Upper lobe of left lung (tissue), 6 donors: ENCODE results near the gene NDRG2. TPM values are rescaled to one million over a fixed set of nuclear protein-coding genes. Genes with fewer than 3 reads are reported as not detected.
A peak's percentile ranks its signal among the peaks of the same experiment; 100 is the strongest.

ENCODE experiments used
- ATAC-seq, 2 donors: fragments of 200-7000 bp; cut with Tn5 transposase; one replicate each; pipeline ENCODE4 v1.9.1; 2022; ENCODE audit warnings: mild to moderate bottlenecking in 2 of 2, moderate library complexity in 2 of 2; ENCODE audit not compliant: low FRiP score in 2 of 2
- DNase-seq, 2 donors: peaks; one replicate each; pipeline ENCODE4 v3.0.0-alpha.2; 2019 to 2020
- H3K27ac ChIP-seq, 4 donors: fragments of 200-600 bp; sonication (generic); one replicate each; pipeline ENCODE4 v1.5.1; 2016 to 2019
- H3K27me3 ChIP-seq, 4 donors: fragments of 200-600 bp; sonication (generic); one replicate each; pipeline ENCODE4 v1.5.1; 2017 to 2019
- H3K36me3 ChIP-seq, 4 donors: fragments of 200-600 bp; sonication (generic); one replicate each; pipeline ENCODE4 v1.5.1; 2016 to 2019
- H3K4me1 ChIP-seq, 4 donors: fragments of 200-600 bp; sonication (generic); one replicate each; pipeline ENCODE4 v1.5.1; 2018 to 2019
- H3K4me3 ChIP-seq, 4 donors: fragments of 200-600 bp; sonication (generic); one replicate each; pipeline ENCODE4 v1.5.1; 2017 to 2019; ENCODE audit warnings: mild to moderate bottlenecking in 2 of 4, moderate library complexity in 1 of 4
- H3K9me3 ChIP-seq, 4 donors: fragments of 200-600 bp; sonication (generic); one replicate each; pipeline ENCODE4 v1.5.1; 2018 to 2019
- CTCF ChIP-seq, 6 experiments: fragments of 450-650 bp in 4 of 6; fragments of 200-600 bp in 2 of 6; sonication (generic) in 2 of 6; IDR thresholded peaks; one replicate each; pipeline ENCODE4 v1.5.1; 2016 to 2019; ENCODE audit warnings: antibody characterized with exemption in 6 of 6
- EP300 ChIP-seq, 4 donors: sonication (generic); formaldehyde crosslinking; IDR thresholded peaks; one replicate each; pipeline ENCODE4 v1.5.1; 2017; ENCODE audit warnings: antibody characterized with exemption in 4 of 4, control low read depth in 2 of 4
- POLR2A ChIP-seq, 4 donors: fragments of 450-650 bp; IDR thresholded peaks; one replicate each; pipeline ENCODE4 v1.5.1; 2016 to 2017; ENCODE audit warnings: antibody characterized with exemption in 4 of 4, mild to moderate bottlenecking in 2 of 4
- POLR2AphosphoS5 ChIP-seq, 2 donors: sonication (generic); formaldehyde crosslinking; IDR thresholded peaks; one replicate each; pipeline ENCODE4 v1.5.1; 2017; ENCODE audit warnings: antibody characterized with exemption in 2 of 2
- WGBS, 2 donors: methylation state at CpG; one replicate each; pipeline ENCODE4 v1.1.5; 2017 to 2018; 5-methylcytosine and 5-hydroxymethylcytosine counted together
- total RNA-seq, 6 donors: library from RNA; depleted of rRNA in 4 of 6; stranded (reverse); fragments of >200 nt in 4 of 6; gene quantifications; one replicate each; pipeline versions ENCODE4 v1.1.0 to v1.2.1, GENCODE V29; 2016 to 2021
- donor health status: DM: no; HTN: no; CAD: no; lungs with moderate emphysema.
- donor health status: DM: no; HTN: yes; CAD: no; lungs with severe emphysema.

The NDRG2 gene
- total RNA-seq, 6 donors from 2014 or later, result 69.7 to 280 (median 90.8) TPM

GRCh38 chr14:21037156-21037555 lies 12.3 kb upstream of the NDRG2 start:
- H3K27ac ChIP-seq, result peak overlapping the region in 1 of 4 donors; percentile 80
- H3K4me1 ChIP-seq, result peaks cover 15 to 20% (median 17%) of the 10 kb centered on the region in 4 donors
- no peaks in the 10 kb centered on the region for H3K36me3 ChIP-seq
- no peak overlapping the region for H3K4me3 ChIP-seq
- 68 to 84% methylated on average over 3 of the region's 3 CpGs for WGBS, 2 donors
- no peaks in the 10 kb centered on the region for H3K27me3 ChIP-seq
- H3K9me3 ChIP-seq, result no peaks in the 10 kb centered on the region
- TF ChIP-seq POLR2A (IDR thresholded peaks at IDR 0.05) (no peak), CTCF (IDR thresholded peaks at IDR 0.05) (no peak), EP300 (IDR thresholded peaks at IDR 0.05) (no peak), POLR2AphosphoS5 (IDR thresholded peaks at IDR 0.05) (no peak)
- ATAC-seq, result no peak
- DNase-seq, result no peak

GRCh38 chr14:21036751-21037150 lies 11.9 kb upstream of the NDRG2 start:
- TF ChIP-seq POLR2A (IDR thresholded peaks at IDR 0.05), result no peak
- peak overlapping the region in 1 of 4 donors; percentile 4 for H3K27ac ChIP-seq
- ATAC-seq (no peak), DNase-seq (no peak)
- H3K4me1 ChIP-seq, result peaks cover 15 to 20% (median 17%) of the 10 kb centered on the region in 4 donors
- no peak overlapping the region for H3K4me3 ChIP-seq
- no peaks in the 10 kb centered on the region for H3K36me3 ChIP-seq
- WGBS, 2 donors, result 89 to 91% methylated on average over 7 of the region's 7 CpGs
- no peaks in the 10 kb centered on the region for H3K27me3 ChIP-seq
- H3K9me3 ChIP-seq, result no peaks in the 10 kb centered on the region

- ATAC-seq, result no peak
Observed at GRCh38 chr14:21034707-21035106, 9.8 kb upstream of the NDRG2 start, which contains the start of gene RNASE13. Gene RNASE13 (minus strand): TSS chr14:21034807. CDS start chr14:21034288, 519 bp downstream.

GRCh38 chr14:21033133-21033698 lies 8.4 kb upstream of the NDRG2 start:
- ATAC-seq, result no peak
- H3K4me1 ChIP-seq, result peaks cover 0 to 2% (median under 1%) of the 10 kb centered on the region in 4 donors

More at GRCh38 chr14:21034707-21035106, 9.8 kb upstream of the NDRG2 start, which contains the start of gene RNASE13:
- H3K4me1 ChIP-seq, result peaks cover 12 to 17% (median 14%) of the 10 kb centered on the region in 4 donors
- no peak for DNase-seq
- no peak within 1 kb of the TSS for H3K4me3 ChIP-seq
- H3K9me3 ChIP-seq, result no peaks in the 10 kb centered on the region
- no peak within 1 kb of the TSS for H3K27ac ChIP-seq
- no peaks in the 10 kb centered on the region for H3K27me3 ChIP-seq
- no peaks in the 10 kb centered on the region for H3K36me3 ChIP-seq
- WGBS, 2 donors, result 80 to 90% methylated on average over 5 of the region's 5 CpGs
- TF ChIP-seq POLR2AphosphoS5 (IDR thresholded peaks at IDR 0.05) (no peak), EP300 (IDR thresholded peaks at IDR 0.05) (no peak), POLR2A (IDR thresholded peaks at IDR 0.05) (no peak), CTCF (IDR thresholded peaks at IDR 0.05) (no peak)

GRCh38 chr14:21032326-21033132 lies 7.7 kb upstream of the NDRG2 start:
- H3K9me3 ChIP-seq, result no peaks in the 10 kb centered on the region
- WGBS, 2 donors, result 74 to 83% methylated on average over 5 of the region's 5 CpGs
- TF ChIP-seq EP300 (IDR thresholded peaks at IDR 0.05) (no peak), POLR2AphosphoS5 (IDR thresholded peaks at IDR 0.05) (no peak), CTCF (IDR thresholded peaks at IDR 0.05) (no peak), POLR2A (IDR thresholded peaks at IDR 0.05) (no peak)
- no peak overlapping the region for H3K4me3 ChIP-seq
- DNase-seq, result peak in 1 of 2 donors; percentile 3
- no peak overlapping the region for H3K27ac ChIP-seq
- H3K4me1 ChIP-seq, result no peaks in the 10 kb centered on the region
- no peaks in the 10 kb centered on the region for H3K27me3 ChIP-seq
- H3K36me3 ChIP-seq, result no peaks in the 10 kb centered on the region
- no peak for ATAC-seq

More at GRCh38 chr14:21033133-21033698, 8.4 kb upstream of the NDRG2 start:
- peak in 1 of 2 donors; percentile 17 for DNase-seq
- H3K27ac ChIP-seq, result no peak overlapping the region
- no peaks in the 10 kb centered on the region for H3K9me3 ChIP-seq
- TF ChIP-seq POLR2AphosphoS5 (IDR thresholded peaks at IDR 0.05), result no peak
- TF ChIP-seq EP300 (IDR thresholded peaks at IDR 0.05), result no peak
- no peak overlapping the region for H3K4me3 ChIP-seq
- WGBS, 2 donors, result 88 to 96% methylated on average over 4 of the region's 4 CpGs
- H3K27me3 ChIP-seq, result no peaks in the 10 kb centered on the region
- H3K36me3 ChIP-seq, result no peaks in the 10 kb centered on the region
